GF-D8 (cell line): ENCODE data around the gene SLC25A12.

Experiments used
- DNase-seq: peaks from one replicate; lab custom pipeline; 2025; lab: John Stamatoyannopoulos, UW

The SLC25A12 gene

DNA sequence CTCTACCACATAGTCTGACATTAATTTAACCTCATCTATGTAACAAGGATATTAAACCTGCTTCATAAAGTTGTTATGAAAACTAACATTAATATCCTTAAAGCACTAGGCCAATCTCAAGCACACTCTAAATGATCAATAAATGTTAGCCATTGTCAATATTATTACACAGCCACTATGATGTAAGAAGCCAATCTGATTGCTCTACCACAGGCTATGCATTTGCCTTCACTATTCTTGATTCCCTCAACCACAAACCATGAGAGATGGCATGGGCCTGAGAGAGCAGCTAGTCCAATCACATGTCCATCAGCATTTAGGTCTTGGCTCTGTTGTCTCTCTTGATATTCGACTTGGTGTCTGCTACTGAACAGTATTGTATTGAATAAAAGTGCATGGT is 4.2 kb downstream of the SLC25A12 start:
- no peak for DNase-seq

DNA sequence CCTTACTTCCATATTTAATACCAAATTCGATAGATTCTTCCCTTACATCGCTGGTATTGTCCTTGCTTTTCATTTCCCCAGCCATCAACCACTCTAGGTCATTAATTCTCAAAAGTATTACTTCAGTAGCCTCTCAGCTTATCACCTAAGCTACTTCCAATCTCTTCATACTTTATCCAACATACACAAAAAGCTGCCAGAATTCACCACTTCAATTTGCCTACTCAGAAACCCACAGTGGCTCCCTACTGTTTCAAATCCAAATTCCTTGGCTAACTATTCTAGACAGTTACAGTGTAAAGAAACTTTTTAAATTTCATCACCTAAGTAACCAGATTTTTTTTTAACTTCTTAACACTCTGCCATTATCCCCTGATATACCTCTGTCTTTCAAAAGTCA is 4.7 kb downstream of the SLC25A12 start:
- DNase-seq: no peak

DNA sequence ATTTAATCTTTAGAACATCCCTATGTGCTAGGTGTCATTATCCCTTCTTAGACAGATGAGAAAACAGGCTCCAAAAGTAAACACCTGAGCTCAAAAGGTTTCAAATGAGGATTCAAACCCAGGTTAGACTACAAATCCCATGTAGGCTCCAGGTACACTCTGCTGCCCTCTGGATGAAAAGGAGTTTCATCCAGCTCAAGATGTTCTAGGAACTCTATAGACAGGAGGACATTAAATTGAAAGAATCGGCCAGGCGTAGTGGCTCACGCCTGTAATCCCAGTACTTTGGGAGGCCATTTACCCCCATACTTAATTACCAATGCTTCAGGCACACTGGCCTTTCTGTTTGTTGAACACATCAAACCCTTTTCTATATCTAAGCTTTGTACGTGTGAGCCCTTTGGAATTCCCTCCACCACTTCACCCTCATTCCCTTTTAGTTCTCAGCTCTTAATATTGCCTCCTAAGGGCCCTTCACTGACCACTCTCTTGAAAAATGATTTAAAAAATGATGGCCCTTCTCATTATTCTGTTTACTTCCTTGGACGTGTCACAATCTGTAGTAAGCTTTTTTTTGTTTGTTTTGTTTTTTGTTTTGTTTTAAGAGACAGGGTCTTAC is 10.7 kb downstream of the SLC25A12 start:
- no peak for DNase-seq

DNA sequence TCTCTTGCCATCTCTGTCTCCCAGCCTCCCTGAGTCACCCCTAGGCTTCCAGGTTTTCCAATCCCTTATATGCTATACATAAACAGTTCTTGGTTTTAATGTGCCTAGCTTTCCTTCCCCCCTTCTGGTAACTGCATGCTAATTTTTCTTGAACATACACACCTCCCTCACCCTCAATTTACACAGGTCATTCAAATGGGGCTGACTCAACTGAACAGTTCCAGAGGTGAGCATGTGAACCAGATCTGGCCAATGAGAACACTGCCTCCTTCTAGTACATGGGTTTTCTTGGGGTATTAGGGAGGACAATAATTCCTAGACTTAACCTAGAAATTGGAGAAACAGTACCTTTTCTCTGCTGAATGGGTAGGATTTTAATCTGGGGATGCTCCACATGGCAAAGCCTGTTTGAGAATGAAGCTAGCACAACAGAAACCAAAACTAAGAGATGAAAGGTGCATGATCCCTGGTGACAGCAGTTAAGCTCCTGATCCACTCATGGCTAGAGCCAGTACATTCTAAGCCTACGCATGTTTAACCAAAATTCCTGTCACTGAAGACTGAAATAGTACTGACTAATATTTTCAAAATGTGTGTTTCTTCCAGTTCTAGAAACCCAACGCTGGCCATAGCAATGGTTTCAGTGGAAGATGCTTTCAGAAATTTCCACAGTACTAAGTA is 11.8 kb downstream of the SLC25A12 start:
- DNase-seq: no peak

DNA sequence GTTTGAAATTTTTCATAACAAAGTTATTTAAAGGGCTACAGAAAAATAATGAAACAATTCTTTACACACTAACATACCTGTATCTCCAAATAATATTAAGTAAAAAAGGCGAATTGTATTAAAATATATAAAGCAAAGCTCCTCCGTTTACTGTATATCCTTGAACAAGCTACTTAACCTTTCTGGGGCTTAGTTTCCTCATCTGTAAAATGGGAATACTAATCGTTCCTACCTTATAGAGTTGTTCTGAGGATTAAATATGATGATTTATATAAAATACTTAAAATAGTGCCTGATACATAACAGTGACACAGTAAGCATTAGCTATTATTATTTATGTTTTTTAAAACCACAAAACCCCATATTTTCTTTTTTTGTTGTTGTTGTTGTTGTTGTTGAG is 13.3 kb downstream of the SLC25A12 start:
- DNase-seq: no peak

DNA sequence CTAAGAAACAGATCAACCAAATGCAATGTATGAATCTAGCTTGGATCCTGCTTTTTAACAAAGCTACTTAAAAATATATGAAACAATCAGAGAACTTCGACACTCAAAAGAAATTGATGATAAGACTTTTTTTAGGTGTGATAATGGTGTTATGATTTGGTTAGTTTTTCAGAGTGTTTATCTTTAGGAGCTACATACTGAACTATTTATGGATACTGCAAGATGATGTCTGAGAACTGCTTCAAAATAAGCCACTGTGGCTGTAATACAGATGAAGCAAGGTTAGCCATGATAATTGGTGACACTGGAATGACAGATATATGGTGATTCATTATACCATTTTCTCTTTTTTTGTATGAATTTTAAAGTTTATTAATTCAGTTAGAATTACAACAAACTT is 14.2 kb downstream of the SLC25A12 start:
- DNase-seq: no peak

DNA sequence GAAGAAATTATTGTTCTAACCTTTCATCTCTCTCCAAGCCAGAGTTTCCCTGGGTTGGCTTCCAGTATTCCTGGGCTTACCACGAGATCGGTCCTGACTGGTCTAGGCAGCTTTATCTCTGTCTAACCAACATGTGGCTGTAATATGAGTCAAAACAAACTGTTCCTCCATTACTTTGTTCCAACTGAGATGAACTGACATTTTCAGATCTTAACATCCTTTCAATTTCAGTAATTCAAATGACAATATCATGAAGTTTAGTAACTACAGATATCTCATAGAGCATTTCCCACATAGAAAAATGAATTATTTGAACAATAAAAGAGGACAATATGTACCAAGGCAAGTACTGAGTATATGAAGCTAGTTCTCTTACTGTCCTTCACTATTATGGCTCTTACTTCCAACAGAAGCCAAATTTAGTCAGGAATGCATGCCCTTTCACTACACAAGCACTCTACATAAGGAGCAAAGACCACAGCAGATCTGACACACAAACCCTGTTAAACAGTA is 15.5 kb downstream of the SLC25A12 start:
- no peak for DNase-seq

DNA sequence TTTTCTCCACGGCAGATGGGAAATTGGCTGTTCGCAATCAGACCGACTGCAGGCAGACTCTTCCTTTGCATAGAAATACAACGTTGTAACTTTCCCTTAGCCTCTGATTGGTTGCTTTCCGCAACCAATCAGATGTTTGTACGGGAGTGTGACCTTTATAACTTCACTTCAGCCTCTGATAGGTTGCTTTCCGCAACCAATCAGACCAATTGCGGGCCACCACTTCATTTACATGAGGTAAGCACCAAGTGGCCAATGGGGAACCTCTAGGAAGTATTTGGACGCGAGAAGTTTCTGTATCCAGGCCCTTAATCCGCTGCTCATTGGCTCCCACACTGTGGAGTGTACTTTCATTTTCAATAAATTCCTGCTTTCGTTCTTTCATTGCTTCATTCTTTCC is 19.1 kb downstream of the SLC25A12 start:
- no peak for DNase-seq

DNA sequence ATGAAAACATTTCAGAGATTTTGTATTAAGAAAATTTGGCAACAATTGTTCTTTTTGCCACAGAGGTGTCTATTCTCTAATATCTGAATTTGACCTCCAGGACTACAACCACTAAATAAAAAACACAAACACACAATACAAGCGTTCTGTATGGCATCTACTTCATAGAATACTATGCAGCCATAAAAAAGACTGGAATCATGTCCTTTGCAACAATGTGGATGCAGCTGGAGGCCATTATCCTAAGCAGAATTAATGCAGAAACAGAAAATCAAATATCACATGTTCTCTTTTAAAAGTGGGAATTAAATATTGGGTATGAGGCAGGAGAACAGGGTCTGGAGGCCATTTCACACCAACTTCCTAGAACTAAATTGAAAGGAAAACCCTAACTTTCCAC is 19.5 kb downstream of the SLC25A12 start:
- DNase-seq: no peak

DNA sequence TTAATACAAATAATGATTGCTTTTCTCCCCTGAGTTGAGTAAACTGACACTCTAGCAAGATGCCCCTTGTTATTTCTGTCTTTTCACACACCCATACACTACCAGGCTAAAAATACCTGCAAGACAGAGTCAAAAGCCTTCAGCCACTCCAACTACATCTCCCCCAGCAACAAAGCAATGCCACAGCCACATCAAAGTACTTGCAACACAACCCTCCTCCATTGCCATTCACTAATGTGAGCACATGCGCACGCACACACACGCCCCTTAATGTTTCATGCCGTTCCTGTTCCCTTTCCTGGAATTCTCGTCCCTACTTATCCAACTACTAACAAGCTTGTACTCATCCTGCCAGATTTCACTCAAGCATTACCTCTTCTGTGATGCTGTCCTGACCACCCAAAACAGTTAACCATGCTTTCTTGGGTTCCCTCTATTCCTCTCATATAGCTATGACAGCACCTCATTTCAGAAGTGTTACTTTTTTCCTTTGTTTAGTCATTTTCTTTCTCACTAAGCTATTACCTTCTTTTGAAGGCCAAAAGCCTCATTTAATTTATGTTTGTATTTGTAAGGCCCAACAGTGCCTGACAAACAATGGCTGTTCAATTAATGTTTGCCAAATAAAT is 29.6 kb downstream of the SLC25A12 start:
- DNase-seq: no peak

DNA sequence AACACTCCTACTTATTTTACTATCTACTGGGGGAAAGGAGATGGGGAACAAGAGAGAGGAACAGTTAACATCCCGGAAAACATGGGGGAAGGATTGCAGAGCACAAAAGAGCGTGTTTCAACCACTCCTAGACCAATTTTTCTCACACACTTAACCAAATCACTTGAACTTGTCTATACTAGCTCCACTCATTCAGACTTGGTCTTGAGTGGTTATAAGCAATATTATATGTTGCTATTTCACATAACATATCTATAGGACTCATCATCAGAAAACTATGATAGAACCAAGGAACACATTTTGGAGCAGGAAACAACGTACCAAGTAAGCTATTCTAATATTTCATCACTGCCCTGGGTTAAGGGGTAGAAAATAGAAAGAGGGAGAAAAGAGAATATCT is 31.5 kb downstream of the SLC25A12 start:
- DNase-seq: no peak

DNA sequence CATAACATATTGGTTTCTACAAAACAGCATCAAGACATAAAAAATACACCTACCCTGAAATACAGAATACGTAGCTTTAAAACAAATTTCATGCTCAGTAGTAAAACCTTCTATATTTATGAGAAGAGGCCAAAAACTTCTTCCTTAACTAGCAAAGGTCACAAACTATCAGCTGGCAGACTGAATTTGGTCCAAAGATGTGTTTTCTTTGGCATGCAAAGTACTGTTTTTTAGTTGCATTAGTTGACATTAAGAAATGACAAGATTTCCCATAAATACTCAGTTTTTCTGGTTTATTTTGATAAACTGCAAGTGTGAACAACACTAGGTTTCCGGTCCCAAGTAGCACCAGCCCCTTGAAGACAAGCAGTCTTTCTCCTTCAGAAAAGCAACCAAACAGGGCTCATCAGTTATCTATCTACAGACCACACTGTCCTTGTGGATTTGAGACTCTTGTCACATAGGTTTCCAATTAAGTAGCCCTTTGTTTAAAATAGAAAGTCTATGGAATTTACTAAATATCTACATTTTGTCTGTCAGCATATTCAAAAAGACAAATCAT is 35.6 kb downstream of the SLC25A12 start:
- no peak for DNase-seq

DNA sequence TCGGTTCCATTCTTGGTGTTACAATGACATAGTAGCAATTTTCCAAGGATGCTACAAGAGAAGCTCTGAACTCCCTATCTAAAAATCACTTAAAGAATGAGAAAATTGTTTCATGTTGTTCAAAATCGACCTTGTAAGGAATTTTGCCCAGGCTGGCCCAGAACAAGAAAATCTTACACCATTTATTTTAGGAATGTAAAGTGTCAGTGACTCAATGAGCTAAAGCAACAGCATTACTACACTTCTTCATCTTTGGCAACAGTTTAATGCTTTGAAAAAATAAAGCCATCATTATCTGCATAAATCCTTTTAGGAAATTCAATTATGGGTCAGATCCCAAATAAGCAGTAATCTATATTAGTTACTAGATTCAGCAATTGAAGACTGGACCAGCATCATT is 38.6 kb downstream of the SLC25A12 start:
- no peak for DNase-seq

DNA sequence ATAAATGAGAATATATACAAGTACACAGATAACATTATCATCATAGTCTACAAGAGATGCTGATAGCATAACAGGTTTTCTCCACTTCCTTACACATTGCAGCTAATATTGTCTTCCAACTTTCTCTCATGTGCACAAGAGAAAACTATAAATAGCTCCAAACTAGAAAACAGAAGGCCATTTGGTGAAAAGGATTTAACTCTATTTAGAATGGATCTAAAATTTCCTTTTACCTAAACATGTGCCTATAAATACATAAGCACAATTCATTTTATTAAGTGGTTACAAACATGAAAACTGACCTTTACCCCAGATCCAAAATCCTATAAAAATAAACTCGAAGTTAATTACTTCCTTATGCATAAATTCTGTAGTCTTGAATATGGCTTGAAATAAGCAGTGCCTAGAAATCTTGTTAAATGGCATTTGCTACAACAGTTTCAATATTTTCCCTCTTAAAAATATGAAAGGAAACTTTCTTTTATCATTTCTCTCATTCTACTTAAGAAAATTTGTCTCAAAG is 41.6 kb downstream of the SLC25A12 start:
- no peak for DNase-seq

DNA sequence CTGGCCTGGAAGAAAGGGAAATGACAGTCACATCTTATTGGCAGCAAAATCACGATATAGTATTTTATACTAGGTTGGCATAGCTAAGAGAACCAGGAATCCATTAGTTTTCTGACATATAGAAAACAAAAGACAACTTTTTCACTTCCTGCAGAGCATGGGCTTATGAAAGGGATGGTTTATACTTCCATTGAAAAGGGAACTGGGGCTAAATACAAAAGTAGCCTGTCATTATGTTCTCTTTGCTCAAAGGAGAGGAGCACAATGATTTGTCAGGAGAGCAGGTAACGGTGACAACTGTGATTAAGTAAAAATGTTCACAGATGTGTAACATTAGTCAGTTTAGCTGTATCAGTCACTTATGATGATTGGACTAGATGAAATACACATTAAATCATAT is 46.4 kb downstream of the SLC25A12 start:
- no peak for DNase-seq

DNA sequence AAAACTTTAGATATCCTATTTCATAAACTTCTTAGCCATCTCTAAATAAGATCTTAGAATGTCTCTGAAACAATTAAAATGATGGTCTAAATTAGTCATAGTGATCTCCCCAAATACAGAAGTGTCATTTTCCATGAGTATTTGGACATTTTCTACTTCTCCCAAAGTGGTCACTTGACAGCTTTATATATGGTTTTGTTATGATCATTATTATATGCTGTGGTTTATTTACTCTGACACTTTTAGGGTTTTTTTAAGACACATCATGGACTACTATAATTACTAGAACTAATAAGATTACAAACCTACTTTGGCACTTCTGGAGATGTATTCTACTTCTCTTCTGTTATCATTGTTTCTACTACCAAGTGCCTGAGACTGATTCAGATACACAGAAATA is 47.1 kb downstream of the SLC25A12 start:
- no peak for DNase-seq

DNA sequence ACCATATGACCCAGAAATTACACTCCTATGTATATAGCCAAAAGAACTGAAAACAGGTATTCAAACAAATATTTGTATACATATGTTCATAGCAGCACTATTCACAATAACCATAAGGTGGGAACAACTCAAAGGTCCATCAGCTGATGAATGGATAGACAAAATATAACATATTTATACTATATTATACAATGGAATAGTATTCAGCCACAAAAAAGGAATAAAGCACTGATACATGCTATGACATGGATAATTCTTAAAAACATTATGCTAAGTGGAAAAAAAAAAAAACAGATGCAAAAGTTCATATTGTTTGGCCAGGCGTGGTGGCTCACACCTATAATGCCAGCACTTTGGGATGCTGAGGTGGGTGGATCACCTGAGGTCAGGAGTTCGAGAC is 52.0 kb downstream of the SLC25A12 start:
- no peak for DNase-seq

DNA sequence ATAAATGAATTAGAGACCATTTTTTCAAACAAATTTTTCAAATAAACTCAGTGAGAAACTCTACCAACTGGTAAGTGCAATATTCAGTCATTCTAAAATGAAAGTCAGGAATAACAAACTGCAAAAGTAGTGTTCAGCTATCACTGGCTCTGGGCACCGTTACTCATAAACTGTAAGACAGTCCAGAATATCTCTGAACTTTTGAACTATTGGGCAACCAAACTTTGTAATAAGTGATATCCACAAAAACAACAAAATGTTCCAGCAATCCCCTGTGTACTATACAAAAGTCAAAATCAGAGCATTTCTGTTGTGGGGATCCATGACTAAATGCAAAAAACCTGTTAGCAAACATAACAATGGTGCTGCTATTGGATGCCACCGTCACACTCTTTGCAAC is 56.3 kb downstream of the SLC25A12 start:
- DNase-seq: no peak

DNA sequence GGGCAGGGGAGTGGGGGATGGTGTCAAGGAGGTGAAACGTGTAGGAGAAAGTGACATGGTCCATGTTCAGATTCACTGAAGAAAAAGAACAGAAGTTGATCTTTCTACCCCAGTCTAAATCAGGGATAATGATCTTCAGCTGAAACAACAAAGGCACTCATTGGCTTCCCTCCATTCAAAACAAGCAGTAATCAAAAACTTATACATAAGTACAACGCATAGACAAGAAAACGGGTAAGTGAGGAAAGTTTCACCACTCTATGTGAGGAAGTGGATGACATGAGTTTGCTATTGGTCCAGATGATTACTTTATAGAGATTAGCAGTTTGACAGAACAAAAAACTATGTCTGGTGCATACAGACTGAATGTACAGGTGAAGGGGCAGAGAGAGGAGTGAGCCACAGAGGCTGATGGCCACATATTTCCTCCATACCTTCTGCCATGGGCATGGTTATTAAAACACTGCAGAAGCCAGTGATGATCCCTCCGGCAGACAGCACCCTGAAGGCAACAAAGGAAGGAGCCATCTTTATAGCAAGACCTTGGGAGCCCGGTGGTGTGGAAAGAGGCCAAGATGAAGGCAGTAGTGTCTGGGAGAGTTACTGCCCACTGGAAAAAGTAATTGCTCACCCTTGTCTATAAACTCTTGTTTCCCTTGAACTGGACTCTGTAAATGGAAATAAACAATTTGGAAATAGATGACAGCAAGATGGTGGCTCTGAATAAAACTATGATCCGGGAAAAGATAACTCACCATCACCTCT is 57.7 kb downstream of the SLC25A12 start:
- no peak for DNase-seq

DNA sequence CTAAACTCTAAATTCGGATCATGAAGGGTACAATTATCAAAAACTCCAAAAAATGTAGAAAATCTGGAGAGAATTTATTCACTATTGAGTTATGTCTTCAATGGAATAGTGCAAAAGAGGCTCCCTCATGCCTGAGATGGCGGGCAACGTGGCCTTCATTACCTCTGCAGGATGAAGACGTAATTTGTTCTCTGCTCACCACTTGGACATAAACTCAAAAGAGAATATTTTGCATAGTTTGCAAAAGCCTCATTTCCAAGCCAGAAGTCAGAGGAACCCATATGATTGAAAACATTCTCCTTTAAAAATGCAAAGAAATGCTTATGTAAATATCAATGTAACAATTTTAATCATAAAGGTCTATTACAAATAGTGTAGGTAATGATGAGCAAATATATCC is 58.7 kb downstream of the SLC25A12 start:
- DNase-seq: no peak

DNA sequence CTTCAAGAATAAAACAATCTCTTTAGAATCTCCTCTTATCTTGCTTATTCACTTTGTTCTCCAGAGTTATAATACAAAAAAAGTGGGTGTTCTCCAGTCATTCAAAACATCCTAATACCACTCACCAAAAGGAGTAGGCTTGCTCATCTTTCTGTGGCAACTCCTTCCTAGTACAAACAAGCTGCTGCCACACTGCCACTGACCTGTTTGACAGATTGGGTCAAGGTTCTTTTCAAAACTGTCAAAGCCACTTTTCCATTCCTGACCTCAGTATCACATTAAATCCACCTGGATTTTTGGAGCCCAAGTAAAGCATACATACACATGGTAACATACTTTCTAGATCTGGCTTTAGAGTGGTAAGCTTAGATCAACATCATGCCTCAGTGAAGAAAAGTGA is 59.8 kb downstream of the SLC25A12 start:
- no peak for DNase-seq

DNA sequence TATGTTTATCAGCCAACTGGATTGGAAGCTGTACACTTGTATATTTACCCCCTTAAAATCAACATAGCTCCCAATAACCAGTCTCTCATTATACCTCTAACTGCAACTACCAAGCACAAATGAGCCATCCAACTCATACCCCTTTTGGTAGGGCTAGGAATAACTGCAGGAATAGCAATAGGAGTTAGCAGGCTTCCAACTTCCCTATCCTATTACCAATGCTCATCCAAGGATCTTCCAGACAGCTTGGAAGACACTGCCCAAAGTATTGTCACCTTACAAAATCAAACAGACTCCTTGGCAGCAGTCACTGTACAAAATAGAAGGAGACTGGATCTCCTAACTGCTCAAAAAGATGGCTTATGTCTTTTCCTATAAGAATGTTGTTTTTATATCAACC is 61.6 kb downstream of the SLC25A12 start:
- DNase-seq: no peak
